T-helper 1 cell treated with Interleukin-12 subunit alpha and Interleukin-12 subunit beta and Interleukin-4 antibody, amounts not matched to agents 30 ng/mL and 1 ng/mL, for 36 hours (primary cell): ENCODE measurements around the gene GPR87. TPM values are rescaled to one million over a fixed set of nuclear protein-coding genes. Genes with fewer than 3 reads are reported as not detected.

Experiments used
- intact Hi-C: fragments of 100-400 bp; cut with micrococcal nuclease; formaldehyde crosslinking; loops from one replicate; pipeline ENCODE4 v1.15.1; 2024
- total RNA-seq: library from RNA; stranded (reverse); gene quantifications from 2 replicates; pipeline ENCODE4 v1.2.3, GENCODE V29; 2022

Gene GPR87
- total RNA-seq, 1 donor from 2014 or later: 0.42 TPM

DNA sequence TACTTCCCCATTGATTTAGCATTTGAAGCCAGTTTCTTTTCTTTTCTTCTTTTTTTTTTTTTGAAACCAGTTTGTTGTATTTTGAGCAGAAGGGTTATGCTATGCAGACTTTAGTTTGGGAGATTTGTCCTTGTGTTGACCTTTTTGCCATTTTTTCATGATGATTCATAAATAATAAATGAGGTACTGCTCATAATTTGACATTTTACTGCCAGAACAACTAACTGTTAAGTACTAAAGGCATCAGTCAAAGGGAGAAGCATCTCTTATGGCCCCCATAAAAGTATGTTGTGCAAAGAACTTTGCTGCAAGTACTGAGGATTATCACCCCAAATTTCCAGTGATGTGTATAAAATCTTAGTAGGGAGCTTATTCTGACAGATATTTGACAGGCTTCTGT, 1.7 kb upstream of the GPR87 start:
- intact Hi-C loops: loop anchor here (2.0 kb wide), 1 partner anchor 14 kb away; no protein-coding TSS in a partner anchor

DNA sequence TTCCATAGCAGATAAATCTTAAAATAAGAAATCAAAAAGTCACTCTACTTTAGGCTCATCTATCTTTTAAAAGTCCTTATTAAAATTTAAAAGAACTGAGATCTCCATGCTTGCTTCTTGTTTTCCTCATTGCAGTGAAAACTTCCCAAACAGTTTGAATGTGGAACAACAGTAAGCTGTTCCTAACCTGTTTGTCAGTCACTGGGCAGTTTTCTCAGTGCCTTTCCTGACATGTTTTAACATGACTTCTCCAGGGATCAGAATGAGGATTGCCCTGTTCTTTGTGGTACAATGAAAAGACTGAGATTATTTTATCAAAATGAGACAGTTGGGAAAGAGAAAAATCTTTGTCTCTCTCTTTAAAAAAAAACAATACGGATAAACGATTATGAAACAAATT, 774 bp downstream of the GPR87 start:
- intact Hi-C loops: no loop called here

DNA sequence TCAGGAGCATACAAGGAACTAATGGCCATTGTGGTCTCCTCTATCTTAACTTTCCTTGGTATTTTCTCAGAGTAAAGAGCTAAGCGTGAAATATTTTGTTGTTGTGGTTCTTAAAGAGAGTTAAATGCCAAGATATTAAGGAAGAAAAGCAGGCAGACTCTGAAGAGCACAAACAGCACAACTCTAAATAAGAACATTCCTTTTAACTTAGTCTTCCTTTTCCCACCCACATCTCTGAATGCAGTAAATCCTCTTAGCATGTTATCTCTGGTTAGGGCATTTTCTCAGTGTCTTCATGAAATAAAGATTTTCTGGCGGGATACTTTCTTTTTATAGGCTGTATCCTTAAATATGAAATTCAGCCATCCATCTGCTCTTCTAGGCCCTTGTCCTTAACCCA, 1.5 kb downstream of the GPR87 start:
- intact Hi-C loops: no loop called here

DNA sequence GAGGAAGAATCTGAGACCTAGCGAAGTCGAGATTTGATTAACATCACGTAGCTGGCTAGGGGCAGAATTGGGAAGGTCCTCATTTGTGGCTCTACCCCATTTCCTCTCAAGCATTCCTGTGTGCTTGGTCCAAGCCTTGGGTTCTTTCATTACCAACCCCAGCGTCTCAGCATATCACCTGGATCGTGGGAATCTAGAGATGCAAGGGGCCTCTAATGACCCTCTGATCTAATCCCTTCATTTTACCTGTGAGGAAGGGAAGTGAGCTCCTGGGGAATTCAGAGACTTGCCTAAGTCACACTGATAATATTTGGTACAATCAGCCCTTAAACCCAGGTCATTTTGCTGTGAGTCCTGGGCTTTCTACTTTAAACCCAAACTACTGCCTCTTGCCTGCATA, 2.0 kb downstream of the GPR87 start:
- intact Hi-C loops: no loop called here

DNA sequence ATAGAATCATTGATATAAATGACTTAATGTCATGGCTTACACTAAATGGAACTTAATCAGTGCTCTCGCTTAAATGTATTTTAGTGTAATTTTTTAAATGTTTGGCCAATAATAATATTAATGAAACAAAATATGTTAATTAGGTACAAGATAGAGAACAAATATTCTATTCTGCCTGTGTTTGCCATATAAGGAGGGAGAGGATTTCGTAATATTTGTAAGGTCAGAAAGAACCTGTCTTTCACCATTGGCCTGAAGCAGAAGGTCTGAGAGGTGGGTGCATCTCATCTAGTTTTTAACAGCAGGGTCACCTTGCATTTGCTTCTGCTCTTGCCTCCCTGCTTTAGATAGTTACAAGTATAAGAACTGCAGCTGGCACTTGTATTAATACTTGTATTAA, 2.5 kb downstream of the GPR87 start:
- intact Hi-C loops: no loop called here

DNA sequence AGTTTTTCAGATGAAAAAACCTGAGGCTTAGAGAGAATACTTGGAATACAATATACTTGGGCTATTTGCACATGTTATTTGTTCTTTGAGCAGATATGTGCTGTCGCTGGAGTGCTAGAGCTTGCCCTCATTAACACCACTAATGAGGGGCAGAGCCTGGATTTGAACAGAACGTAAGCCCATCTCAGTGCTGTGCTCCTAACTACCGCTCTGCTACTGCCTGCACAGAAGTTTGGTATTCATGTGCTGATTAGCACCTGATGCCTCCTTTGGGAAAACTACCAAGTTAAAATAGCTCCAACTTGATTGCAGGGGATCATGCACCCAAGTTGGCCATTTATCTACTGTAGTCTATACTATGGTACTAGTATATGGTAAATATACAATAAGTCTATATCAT, 3.6 kb downstream of the GPR87 start:
- intact Hi-C loops: no loop called here

DNA sequence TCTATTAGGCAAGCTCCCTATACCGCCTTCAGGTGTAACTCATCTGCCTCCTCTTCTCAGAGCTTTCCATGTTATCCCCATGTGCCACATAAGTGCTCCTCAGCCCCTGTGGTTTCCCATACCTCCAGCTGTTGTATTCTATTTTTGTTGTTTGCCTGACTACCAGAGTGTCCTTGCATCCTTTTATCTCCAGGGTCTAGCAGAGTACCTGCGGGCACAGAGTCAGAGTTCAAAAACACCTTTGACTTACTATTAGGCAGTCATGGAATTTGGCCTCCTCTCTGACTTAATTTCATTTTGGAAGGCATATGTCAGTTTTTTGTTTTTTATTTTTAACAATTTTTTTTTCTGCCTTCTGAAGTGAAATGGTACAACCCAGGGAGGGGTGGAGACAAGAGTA, 7.1 kb downstream of the GPR87 start:
- intact Hi-C loops: no loop called here

DNA sequence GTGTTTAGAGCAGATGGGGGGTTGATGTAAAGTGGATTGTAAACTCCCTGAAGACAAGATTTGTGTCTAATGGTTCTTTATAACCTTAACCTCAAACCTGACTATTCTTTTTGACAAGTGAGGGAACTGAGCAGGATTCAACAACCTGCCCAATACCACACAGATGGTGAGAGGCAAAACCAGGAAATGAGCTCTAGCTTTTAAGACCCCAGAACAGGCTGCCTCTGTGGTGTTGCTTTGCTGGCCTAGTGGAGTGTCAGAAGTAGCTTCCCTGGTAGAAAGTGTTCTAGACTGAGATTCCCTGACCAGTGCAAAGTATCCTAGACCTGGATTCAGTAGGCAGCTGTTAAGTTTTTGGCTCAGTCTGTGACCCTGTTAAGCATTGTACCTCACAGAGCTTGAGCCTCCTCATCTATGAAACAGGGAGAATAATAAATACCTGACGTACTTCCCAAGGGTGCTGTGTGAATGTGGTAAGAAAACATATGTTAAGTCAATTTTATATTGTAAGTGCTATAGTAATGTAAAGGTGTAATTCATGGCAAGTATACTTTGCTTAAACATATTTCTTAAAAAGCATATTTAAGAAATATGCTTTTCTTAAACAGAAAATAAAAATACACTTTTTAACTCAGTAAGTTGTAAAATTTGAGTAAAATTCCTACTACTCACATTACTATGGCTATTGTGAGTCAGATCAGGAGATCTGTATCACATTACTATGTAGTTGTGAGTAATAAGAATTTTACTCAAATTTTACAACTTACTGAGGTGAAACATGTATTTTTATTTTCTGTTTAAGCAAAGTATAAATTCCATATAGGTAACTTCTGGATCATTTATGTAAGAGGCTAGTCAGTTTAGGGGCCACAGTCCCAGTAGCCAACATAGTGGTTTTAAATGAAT, 8.8 kb downstream of the GPR87 start:
- intact Hi-C loops: no loop called here

DNA sequence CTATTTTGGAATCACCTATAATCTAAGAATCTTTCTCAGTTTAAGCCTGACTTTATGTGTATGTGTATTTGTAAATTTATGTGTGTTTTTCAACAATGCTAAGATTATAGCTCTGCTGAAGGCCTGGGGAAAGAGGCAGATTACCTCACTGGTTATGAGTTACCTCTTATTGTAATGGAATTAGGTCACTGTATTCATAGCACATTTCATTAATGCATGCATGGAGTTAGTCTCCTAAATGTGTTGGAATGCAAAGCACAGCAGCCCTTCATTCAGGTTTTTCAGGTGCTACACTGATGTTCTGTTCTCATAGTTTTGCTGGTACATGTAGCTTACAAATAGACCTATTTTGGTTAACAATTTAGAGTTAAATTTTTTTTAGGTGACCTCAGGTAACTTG, 9.5 kb downstream of the GPR87 start:
- intact Hi-C loops: no loop called here

DNA sequence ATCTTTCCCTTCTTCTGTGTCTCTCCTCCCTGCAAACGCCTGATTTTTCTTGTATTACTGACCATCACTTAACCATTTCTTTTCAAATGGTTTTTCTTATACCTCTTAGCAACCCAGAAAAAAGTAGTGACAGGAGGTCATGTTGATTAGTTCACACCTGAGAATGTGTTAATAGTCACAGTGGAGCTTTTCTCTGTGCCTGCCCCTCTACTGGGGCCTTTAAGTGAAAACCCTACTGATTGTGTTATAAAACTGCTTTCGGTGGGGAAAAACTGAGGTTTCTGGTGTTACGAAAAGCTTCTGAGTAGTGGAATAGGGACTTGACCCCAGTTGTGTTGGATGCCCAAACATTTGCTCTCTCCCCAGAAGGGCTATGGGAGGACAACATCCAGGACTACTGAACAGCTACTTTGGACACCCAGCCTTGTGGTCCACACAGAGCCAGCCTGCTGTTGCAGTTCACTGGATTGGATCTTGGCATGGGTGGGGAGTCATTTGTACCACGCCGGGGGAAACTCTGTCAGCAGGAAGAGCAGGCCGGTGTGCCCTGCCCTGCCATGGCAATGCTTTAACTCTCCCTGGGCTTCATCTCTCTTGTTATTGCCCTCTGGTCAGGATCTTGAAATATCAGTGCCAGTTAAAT, 10.3 kb downstream of the GPR87 start:
- intact Hi-C loops: no loop called here

DNA sequence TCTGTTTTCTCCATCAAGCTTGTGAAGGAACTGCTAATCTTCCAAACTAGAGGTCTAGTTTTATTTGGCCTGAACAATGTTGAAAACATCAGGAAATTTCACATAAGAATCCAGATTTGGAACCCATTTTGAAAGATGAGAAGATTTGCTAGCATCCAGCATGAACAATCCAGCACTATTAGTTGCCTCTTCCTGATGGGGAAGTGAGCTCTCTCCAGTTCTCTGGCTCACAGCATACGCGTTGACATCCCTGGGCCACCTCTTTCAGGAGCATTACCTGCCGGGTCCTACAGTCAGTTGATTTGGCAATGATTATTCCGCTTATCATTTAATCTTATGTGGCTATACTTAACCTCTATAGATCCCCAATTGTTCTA, 10.9 kb downstream of the GPR87 start:
- intact Hi-C loops: loop anchor here (1.0 to 2.0 kb wide), 2 partner anchors 13 to 21 kb away; no protein-coding TSS in a partner anchor

DNA sequence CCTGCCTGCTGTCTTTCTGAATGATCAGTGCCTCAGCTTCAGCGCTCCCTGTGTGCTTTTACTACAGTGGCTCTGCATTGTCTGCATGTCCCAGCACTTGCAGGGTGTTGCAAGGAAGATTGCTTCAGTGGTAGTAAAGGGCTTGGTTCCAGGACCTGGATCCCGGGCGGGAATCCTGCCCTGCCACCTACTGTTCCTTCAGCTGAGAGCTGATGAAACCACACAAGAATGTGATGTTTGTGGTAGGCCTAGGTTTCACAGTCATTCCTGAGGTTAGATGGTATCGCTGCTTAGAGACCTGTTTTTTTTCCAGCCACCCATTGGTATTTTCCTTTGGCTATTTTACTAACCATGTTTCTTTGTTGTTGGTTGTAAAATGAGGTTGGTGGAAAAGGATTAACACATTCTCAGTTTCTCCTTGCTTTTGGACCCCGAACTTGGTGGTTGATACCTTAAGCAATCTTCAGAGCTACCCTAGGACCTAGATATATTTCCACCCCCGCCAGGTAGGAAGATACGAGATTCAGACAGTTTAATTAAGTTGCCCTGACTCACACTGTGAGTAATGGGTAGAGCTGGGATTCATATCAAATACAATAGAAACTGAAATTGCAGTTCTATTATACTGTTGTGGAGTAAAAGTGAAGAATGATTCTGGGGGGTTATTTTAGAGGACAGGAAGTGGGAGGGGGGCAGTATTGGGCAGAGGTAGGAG, 11.4 kb downstream of the GPR87 start:
- intact Hi-C loops: loop anchor here (1.0 to 2.0 kb wide), 2 partner anchors 14 to 21 kb away; no protein-coding TSS in a partner anchor

DNA sequence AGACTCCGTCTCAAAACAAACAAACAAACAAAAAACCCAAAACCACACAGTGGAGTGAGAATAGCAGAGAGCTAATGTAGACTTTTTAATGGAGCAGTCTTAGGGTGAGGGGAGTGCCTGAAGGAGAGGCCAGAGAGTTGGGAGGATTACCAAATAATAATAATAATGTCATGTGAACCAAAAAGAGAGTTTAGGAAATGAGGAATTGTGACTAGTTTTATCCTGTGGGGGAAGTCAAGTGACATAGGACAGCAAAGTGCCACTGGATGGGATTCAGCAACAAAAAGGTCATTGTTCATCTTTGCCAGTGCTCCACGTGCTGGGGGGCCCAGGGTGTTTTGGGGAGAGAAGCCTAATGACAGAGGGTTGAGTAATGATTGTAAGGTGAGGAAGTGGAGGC, 12.9 kb downstream of the GPR87 start:
- intact Hi-C loops: loop anchor here (2.0 kb wide), 1 partner anchor 15 kb away; no protein-coding TSS in a partner anchor

DNA sequence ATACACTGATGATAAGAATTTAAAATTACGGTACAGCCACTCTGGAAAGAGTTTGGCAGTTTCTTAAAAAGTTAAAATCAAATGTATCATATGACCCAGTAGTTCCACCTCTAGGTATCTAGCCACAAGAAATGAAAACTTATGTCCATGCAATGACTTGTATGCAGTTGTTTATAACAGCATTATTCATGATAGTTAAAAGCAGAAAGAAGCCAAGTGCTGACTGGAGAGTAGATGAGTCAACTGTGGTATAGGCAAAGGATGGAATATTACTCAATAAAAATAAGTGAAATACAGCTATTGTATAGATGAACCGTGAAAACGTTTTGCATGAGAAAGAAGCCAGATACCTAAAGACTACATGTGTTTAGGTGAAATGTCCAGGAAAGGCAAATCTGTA, 14.8 kb downstream of the GPR87 start:
- intact Hi-C loops: no loop called here

DNA sequence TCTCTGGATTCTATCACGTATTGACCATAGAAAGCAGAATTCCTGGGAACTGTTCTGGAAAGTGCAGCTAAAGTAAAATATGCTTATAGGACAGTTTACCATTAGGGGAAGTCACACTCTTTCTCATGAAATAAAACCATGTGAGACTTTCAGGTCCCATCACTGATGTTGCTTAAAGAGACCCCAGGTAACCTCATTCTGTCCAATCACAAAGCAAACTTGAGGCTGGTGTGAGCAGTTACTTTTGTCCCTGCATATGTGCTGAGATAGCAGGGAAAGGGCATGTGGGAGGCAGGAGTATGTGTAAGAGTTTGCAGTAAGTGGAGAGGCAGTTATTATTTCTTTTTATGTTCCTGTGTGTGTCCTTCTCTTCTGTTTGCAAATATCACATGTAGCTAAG, 16.1 kb downstream of the GPR87 start:
- intact Hi-C loops: no loop called here

DNA sequence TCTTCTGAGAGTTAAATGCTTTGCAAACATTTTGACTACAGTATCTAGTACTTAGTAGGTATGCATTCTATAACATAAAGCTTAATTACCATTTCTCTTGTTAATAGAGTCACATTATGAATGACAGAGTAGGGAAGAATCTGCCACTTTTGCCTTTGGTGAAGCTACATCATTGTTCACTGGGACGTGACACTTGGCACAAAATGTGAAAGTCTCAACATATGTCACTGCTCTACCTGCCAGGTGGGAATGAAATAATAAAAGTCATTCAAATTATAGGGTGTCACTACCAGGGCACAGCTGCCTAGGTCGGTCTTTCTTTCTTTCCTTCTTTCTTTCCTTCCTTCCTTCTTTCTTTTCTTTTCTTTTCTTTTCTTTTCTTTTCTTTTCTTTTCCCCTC, 17.6 kb downstream of the GPR87 start:
- intact Hi-C loops: no loop called here

DNA sequence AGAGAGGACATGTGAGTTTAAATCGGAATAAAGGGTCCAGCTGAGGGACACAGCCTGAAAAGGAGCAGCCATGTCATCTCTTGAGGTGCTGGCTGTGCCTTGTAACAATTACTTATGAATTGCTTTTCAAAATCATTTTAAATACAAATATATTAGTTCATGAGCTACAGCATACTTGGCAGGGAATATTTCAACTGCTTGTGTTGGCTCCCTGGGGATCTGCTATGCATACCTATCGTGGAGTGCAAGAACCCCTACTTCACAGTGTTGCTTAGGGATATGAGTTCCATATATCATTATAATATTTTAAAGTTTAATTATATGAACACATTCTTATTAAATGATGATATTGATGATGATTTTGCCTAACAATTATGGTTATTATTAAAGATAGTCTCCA, 19.2 kb downstream of the GPR87 start:
- intact Hi-C loops: no loop called here

DNA sequence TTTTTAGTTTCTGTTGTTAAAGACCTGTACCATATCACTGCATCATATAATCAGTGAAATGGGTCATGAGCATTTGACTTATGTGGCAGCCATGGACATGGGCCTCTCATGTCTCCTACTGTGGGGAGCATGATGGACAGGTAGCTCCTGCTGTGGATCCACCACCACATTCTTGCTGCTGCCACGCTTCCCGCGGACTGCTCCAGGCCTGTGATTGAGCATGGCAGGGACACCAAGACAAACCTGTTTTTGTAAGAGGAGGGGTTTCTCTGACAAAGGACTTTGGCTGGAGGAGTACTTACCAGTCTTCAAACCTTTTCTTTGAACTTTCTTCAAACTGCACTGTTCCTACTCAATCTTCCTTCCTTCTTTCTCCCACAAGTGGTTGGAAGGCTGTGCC, 20.4 kb downstream of the GPR87 start:
- intact Hi-C loops: no loop called here

DNA sequence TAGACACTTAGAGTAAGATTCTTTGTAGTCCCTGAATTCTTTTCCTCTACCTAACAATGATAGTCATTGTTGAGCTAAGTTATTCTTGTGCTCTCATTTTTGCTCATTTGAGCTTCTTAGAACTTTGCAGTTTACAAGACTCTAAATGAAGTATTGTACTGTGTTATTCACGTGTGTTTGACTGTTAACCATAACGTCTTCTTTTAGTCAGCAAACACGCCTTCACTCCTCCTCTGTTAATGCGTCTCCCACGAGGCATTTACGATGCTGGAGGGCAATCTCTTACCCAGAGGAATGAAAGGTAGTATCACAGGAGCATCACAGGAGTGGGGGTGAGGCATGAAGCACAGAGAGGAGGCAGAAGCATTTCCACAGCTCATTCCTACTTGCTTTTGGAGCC, 23.5 kb downstream of the GPR87 start:
- intact Hi-C loops: no loop called here

DNA sequence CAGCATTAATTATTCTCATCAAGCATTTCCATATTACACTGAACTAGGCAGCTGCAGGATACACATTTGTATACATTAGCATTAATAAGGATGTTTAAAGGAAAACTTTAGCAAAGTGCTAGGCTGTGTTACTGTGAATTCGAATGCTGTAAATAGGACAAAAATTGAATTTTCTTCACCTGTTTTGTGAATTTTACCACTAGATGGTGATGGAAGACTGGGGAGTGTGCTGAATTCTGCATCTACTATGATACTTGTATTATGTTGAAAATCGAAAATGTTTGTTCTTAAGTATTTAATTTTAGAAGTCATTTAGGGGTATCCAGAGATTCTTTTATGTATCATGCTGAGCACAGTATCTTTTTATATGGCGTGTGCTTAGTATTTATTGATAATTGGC, 25.9 kb downstream of the GPR87 start:
- intact Hi-C loops: loop anchor here (1.0 kb wide), 3 partner anchors 37 to 628 kb away; no protein-coding TSS in a partner anchor

DNA sequence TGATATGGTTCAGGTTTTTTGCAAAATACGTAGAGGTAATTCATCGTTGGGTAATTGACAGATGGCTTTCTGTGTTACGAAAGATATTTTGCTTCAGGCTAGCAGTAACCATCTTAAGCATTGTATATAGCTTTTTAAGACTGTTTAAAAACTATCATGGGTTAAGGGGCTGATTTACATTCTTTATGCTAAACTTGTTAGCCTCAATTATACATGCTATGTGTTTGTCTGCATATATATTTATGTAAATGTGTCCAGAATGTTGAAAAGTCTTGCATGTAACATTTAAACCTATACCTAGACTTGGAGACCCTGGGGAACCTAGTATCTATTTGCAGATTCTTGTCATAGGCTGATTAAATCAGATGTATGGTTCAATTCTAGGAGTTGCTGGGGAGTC, 27.2 kb downstream of the GPR87 start:
- intact Hi-C loops: no loop called here

DNA sequence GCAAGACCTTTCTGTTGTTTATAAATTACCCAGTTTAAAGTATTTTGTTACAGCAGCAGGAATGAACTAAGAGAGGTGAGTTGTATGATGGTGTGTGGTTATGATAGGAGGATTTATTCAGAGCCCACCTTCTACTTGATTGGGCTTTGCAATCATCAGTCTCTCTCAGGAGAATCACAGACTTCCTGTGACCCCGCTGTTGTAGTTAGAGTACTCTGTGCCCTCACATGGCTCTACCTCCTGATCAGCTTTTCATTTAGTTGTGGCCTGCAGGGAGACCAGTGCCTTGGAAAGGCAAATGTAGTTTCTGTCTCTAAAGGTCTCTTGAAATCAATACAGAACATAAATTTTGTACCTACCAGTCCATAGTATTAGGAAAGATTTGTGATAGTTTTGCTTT, 30.7 kb downstream of the GPR87 start:
- intact Hi-C loops: no loop called here
